ENCODE data around the gene IFI16. TPM values are rescaled to one million over a fixed set of nuclear protein-coding genes. Genes with fewer than 3 reads are reported as not detected.
A peak's percentile ranks its signal among the peaks of the same experiment; 100 is the strongest.
"Not testable (repeated sequence)": the region's sequence is repeated elsewhere in the genome, so short reads cannot be mapped to it uniquely, and the experiment has no call there.

IFI16 gene
- polyA plus RNA-seq, 2 of the 4 experiments (the other 2 are of a cell fraction), result 1.5 to 3.3 TPM

GRCh38 chr1:159009287-159009686 is 420 bp upstream of the IFI16 start:
- no peaks in the 10 kb centered on the region for H3K9me3 ChIP-seq
- 10% methylated on average over 2 of the region's 2 CpGs for WGBS (ENCODE audit: missing lambda C conversion rate)
- POLR2A ChIA-PET, result no interaction called here
- TF ChIP-seq ZSCAN20 (CRISPR knock-in tag; IDR thresholded peaks at IDR 0.05) (no peak), BCL3 (IDR thresholded peaks at IDR 0.05) (no peak), RNF2 (IDR thresholded peaks at IDR 0.05; ENCODE audit: borderline replicate concordance, low read depth) (no peak), ESRRA (IDR thresholded peaks at IDR 0.05; ENCODE audit: borderline replicate concordance, low read length) (no peak), TP53 (CRISPR knock-in tag; IDR thresholded peaks at IDR 0.05) (no peak), TFCP2L1 (CRISPR knock-in tag; IDR thresholded peaks at IDR 0.05) (no peak)
- FAIRE-seq (no peak), DNase-seq (ENCODE audit: low read depth in 1 of 2, low spot score in 1 of 2) (no peak), ATAC-seq (no peak)
- peak overlapping the region; percentile 57 for H3K4me2 ChIP-seq
- 0 out of 3 replicates have a peak overlapping the region, but pooled peaks have one; percentile 15 for H3K4me3 ChIP-seq
- H3K27ac ChIP-seq, result peak overlapping the region in 1 of 2 experiments; percentile 8; a peak in 1 of 6 replicates
- CTCF ChIA-PET, result no interaction called here
- no peaks in the 10 kb centered on the region for H3K4me1 ChIP-seq

- Histone ChIP-seq H3K27ac (no peak overlapping the region), H3K4me3 (no peak overlapping the region), H3K4me1 (no peaks in the 10 kb centered on the region), H3K9me3 (no peaks in the 10 kb centered on the region), H3K4me2 (peak overlapping the region; percentile 57)
- no peak for FAIRE-seq
- ChIA-PET POLR2A (no interaction called here), CTCF (no interaction called here)
- WGBS (ENCODE audit: missing lambda C conversion rate), result 43% methylated on average over 5 of the region's 5 CpGs
- DNase-seq (ENCODE audit: low read depth in 1 of 2, low spot score in 1 of 2), result no peak
- no peak for TF ChIP-seq CHD4 (IDR thresholded peaks at IDR 0.05; ENCODE audit: borderline replicate concordance)
- no peak for TF ChIP-seq FOSB (CRISPR knock-in tag; IDR thresholded peaks at IDR 0.05)
- TF ChIP-seq EHF (CRISPR knock-in tag; IDR thresholded peaks at IDR 0.05), result no peak
- TF ChIP-seq TP53 (CRISPR knock-in tag; IDR thresholded peaks at IDR 0.05), result no peak
- TF ChIP-seq RNF2 (IDR thresholded peaks at IDR 0.05; ENCODE audit: borderline replicate concordance, low read depth), result no peak
- ATAC-seq, result no peak
Measured at GRCh38 chr1:159010391-159010790, 684 bp downstream of the IFI16 start.

- WGBS (ENCODE audit: missing lambda C conversion rate), result 64% methylated on average over 9 of the region's 9 CpGs
- not testable (repeated sequence) for H3K27ac ChIP-seq
Measured at GRCh38 chr1:159011001-159011400, 1.3 kb downstream of the IFI16 start.

GRCh38 chr1:159011751-159012150 is 2.0 kb downstream of the IFI16 start:
- H3K4me2 ChIP-seq, result no peak overlapping the region
- no peak for ATAC-seq
- CTCF ChIA-PET, result no interaction called here
- no peak for DNase-seq (ENCODE audit: low read depth in 1 of 2, low spot score in 1 of 2)
- H3K4me1 ChIP-seq, result no peaks in the 10 kb centered on the region
- no peaks in the 10 kb centered on the region for H3K9me3 ChIP-seq
- no peak overlapping the region for H3K27ac ChIP-seq
- no peak for FAIRE-seq
- POLR2A ChIA-PET, result no interaction called here
- no peak for TF ChIP-seq MAFK (IDR thresholded peaks at IDR 0.05; ENCODE audit: partially characterized antibody)
- no peak for TF ChIP-seq NPAS2 (CRISPR knock-in tag; IDR thresholded peaks at IDR 0.05; ENCODE audit: borderline replicate concordance)
- TF ChIP-seq HDAC2 (IDR thresholded peaks at IDR 0.05), result no peak
- no peak for TF ChIP-seq PHF8 (IDR thresholded peaks at IDR 0.05; ENCODE audit: borderline replicate concordance, low read depth)
- no peak for TF ChIP-seq CHD2 (IDR thresholded peaks at IDR 0.05; ENCODE audit: low read length, partially characterized antibody)
- no peak for TF ChIP-seq CBX8 (IDR thresholded peaks at IDR 0.05)
- no peak overlapping the region for H3K4me3 ChIP-seq

More at GRCh38 chr1:159011001-159011400, 1.3 kb downstream of the IFI16 start:
- DNase-seq (ENCODE audit: low read depth in 1 of 2, low spot score in 1 of 2); CTCF ChIA-PET; H3K4me2 ChIP-seq; H3K9me3 ChIP-seq; ATAC-seq; H3K4me1 ChIP-seq; H3K4me3 ChIP-seq; FAIRE-seq; POLR2A ChIA-PET: not testable (repeated sequence)

- FAIRE-seq, result no peak
- POLR2A ChIA-PET, result no interaction called here
- Histone ChIP-seq H3K27ac (no peak overlapping the region), H3K9me3 (no peaks in the 10 kb centered on the region), H3K4me2 (no peak overlapping the region), H3K4me3 (no peak overlapping the region), H3K4me1 (no peaks in the 10 kb centered on the region)
- ATAC-seq, result no peak
- CTCF ChIA-PET, result no interaction called here
- TF ChIP-seq USF2 (IDR thresholded peaks at IDR 0.05) (no peak), FOSL2 (IDR thresholded peaks at IDR 0.05) (no peak), FOSL2 (CRISPR knock-in tag; IDR thresholded peaks at IDR 0.05) (no peak), MAX (IDR thresholded peaks at IDR 0.05) (no peak), CHD4 (IDR thresholded peaks at IDR 0.05; ENCODE audit: borderline replicate concordance) (no peak), MAZ (IDR thresholded peaks at IDR 0.05; ENCODE audit: borderline replicate concordance, low read depth, low read length) (no peak), RAD21 (conservative IDR thresholded peaks at IDR 0.05 in 1 of 2, IDR thresholded peaks at IDR 0.05 in 1 of 2) (no peak), NPAS2 (CRISPR knock-in tag; IDR thresholded peaks at IDR 0.05; ENCODE audit: borderline replicate concordance) (no peak), HOXB13 (CRISPR knock-in tag; IDR thresholded peaks at IDR 0.05; ENCODE audit: low read depth) (no peak)
- no peak for DNase-seq (ENCODE audit: low read depth in 1 of 2, low spot score in 1 of 2)
- WGBS (ENCODE audit: missing lambda C conversion rate), result 52% methylated on average over 6 of the region's 6 CpGs
Measured at GRCh38 chr1:159012495-159012894, 2.8 kb downstream of the IFI16 start.
